Neural cell (in vitro differentiated cells): ENCODE measurements around the gene CIDEA. TPM values are rescaled to one million over a fixed set of nuclear protein-coding genes. Genes with fewer than 3 reads are reported as not detected.

ENCODE experiments used
- H2AFZ ChIP-seq: fragments of 200-600, 300-800 bp; sonication (generic), shearing (Covaris generic); 2 replicates; pipeline ENCODE4 v1.6.0; 2014; ENCODE audit warnings: low read depth, mild to moderate bottlenecking, antibody characterized with exemption, low read length, moderate library complexity
- H3F3A ChIP-seq: fragments of 200-600 bp; shearing (Covaris generic); 2 replicates; pipeline ENCODE4 v1.6.1; 2016; ENCODE audit warnings: mild to moderate bottlenecking, moderate library complexity, mixed read lengths, antibody characterized with exemption, low read length; ENCODE audit not compliant: insufficient read depth, poor library complexity, severe bottlenecking
- H3K27ac ChIP-seq: fragments of 200-600, 300-800 bp; sonication (generic), shearing (Covaris generic); 2 replicates; pipeline ENCODE4 v1.5.1; 2014; ENCODE audit warnings: mild to moderate bottlenecking, low read length, moderate library complexity
- H3K27me3 ChIP-seq: fragments of 300-800, 200-600 bp; sonication (generic), shearing (Covaris generic); 2 replicates; pipeline ENCODE4 v1.6.0; 2014; ENCODE audit warnings: mild to moderate bottlenecking, low read depth, low read length, moderate library complexity; ENCODE audit not compliant: insufficient read depth
- H3K36me3 ChIP-seq: fragments of 300-800, 200-600 bp; sonication (generic), shearing (Covaris generic); 2 replicates; pipeline ENCODE4 v1.5.1; 2014; ENCODE audit warnings: mild to moderate bottlenecking, antibody characterized with exemption, low read length, moderate library complexity; ENCODE audit not compliant: insufficient read depth
- H3K4me2 ChIP-seq: fragments of 300-800, 200-600 bp; sonication (generic), shearing (Covaris generic); 2 replicates; pipeline ENCODE4 v1.6.0; 2014; ENCODE audit warnings: mild to moderate bottlenecking, low read length
- H3K4me3 ChIP-seq: fragments of 300-800, 200-600 bp; sonication (generic), shearing (Covaris generic); 2 replicates; pipeline ENCODE4 v1.5.1; 2014; ENCODE audit warnings: mild to moderate bottlenecking, low read length, moderate library complexity
- H3K79me2 ChIP-seq: fragments of 200-600 bp; shearing (Covaris generic); replicated peaks from 2 replicates; pipeline ENCODE4 v1.6.0; 2014; ENCODE audit warnings: mild to moderate bottlenecking, low read length, moderate library complexity; ENCODE audit not compliant: insufficient read depth
- H3K9ac ChIP-seq: fragments of 300-800, 200-600 bp; sonication (generic), shearing (Covaris generic); 2 replicates; pipeline ENCODE4 v1.6.1; 2016; ENCODE audit warnings: mild to moderate bottlenecking, low read length, mixed read lengths
- H3K9me2 ChIP-seq: fragments of 200-600 bp; shearing (Covaris generic); 2 replicates; pipeline ENCODE4 v1.6.1; 2016; ENCODE audit warnings: mild to moderate bottlenecking, low read length, mixed read lengths; ENCODE audit not compliant: insufficient read depth
- H3K9me3 ChIP-seq: fragments of 200-600, 300-800 bp; sonication (generic), shearing (Covaris generic); 2 replicates; pipeline ENCODE4 v1.6.1; 2016; ENCODE audit warnings: mild to moderate bottlenecking, mixed run types, low read length, moderate library complexity, mixed read lengths
- H4K20me1 ChIP-seq: fragments of 200-600 bp; shearing (Covaris generic); 2 replicates; pipeline ENCODE4 v1.6.1; 2016; ENCODE audit warnings: mild to moderate bottlenecking, mixed run types; ENCODE audit not compliant: insufficient read depth
- CTCF ChIP-seq: fragments of 450-650 bp; IDR thresholded peaks from 2 replicates; pipeline ENCODE4 v1.5.1; 2014; ENCODE audit warnings: antibody characterized with exemption, mild to moderate bottlenecking, moderate library complexity; ENCODE audit not compliant: poor library complexity, severe bottlenecking
- EP300 ChIP-seq: fragments of 450-650 bp; conservative IDR thresholded peaks from 2 replicates; pipeline ENCODE4 v1.6.1; 2014; ENCODE audit warnings: antibody characterized with exemption, mild to moderate bottlenecking, moderate library complexity; ENCODE audit not compliant: poor library complexity, severe bottlenecking
- MXI1 ChIP-seq: fragments of 450-650 bp; conservative IDR thresholded peaks from 2 replicates; pipeline ENCODE4 v1.6.1; 2014; ENCODE audit warnings: antibody characterized with exemption, mild to moderate bottlenecking; ENCODE audit not compliant: poor library complexity, severe bottlenecking
- POLR2AphosphoS5 ChIP-seq: IDR thresholded peaks from 2 replicates; pipeline ENCODE4 v1.6.1; 2012
- RAD21 ChIP-seq: fragments of 450-650 bp; conservative IDR thresholded peaks from 2 replicates; pipeline ENCODE4 v1.6.1; 2014; ENCODE audit warnings: antibody characterized with exemption, mild to moderate bottlenecking, moderate library complexity
- REST ChIP-seq: IDR thresholded peaks from 2 replicates; pipeline ENCODE4 v1.6.1; 2012; ENCODE audit warnings: borderline replicate concordance
- SMC3 ChIP-seq: fragments of 450-650 bp; conservative IDR thresholded peaks from 2 replicates; pipeline ENCODE4 v1.6.1; 2014; ENCODE audit warnings: antibody characterized with exemption, mild to moderate bottlenecking, moderate library complexity; ENCODE audit not compliant: poor library complexity
- TAF1 ChIP-seq: IDR thresholded peaks from 2 replicates; pipeline ENCODE4 v1.6.1; 2012; ENCODE audit warnings: low read depth
- polyA plus RNA-seq: library from polyadenylated mRNA; depleted of rRNA; stranded (reverse); fragments of >200 nt; gene quantifications from 2 replicates; pipeline ENCODE4 v1.2.3, GENCODE V29; 2014

Gene CIDEA
- polyA plus RNA-seq, 1 donor from 2014 or later, result not detected

- H3K9me2 ChIP-seq, result no peaks in the 10 kb centered on the region
- H3K27me3 ChIP-seq, result no peaks in the 10 kb centered on the region
- TF ChIP-seq REST, result no peak
- TF ChIP-seq POLR2AphosphoS5, result no peak
- no peak for TF ChIP-seq EP300
- no peak for TF ChIP-seq MXI1
- no peak for TF ChIP-seq TAF1
- no peak for TF ChIP-seq CTCF
- H4K20me1 ChIP-seq, result no peaks in the 10 kb centered on the region
- H3K9me3 ChIP-seq, result no peaks in the 10 kb centered on the region
- H3K9ac ChIP-seq, result no peak overlapping the region
- no peak overlapping the region for H3K4me3 ChIP-seq
- H3K79me2 ChIP-seq, result no peaks in the 10 kb centered on the region
- no peaks in the 10 kb centered on the region for H3K36me3 ChIP-seq
- no peaks in the 10 kb centered on the region for H3F3A ChIP-seq
- H3K4me2 ChIP-seq, result no peak overlapping the region
- no peak overlapping the region for H3K27ac ChIP-seq
- H2AFZ ChIP-seq, result no peak overlapping the region
Measured at GRCh38 chr18:12325726-12326245, 71.6 kb downstream of the CIDEA start.

- H3K79me2 ChIP-seq, result no peaks in the 10 kb centered on the region
- H2AFZ ChIP-seq, result no peak overlapping the region
- H4K20me1 ChIP-seq, result no peaks in the 10 kb centered on the region
- H3K27me3 ChIP-seq, result no peaks in the 10 kb centered on the region
- H3K9ac ChIP-seq, result no peak overlapping the region
- H3F3A ChIP-seq, result no peaks in the 10 kb centered on the region
- TF ChIP-seq EP300 (no peak), SMC3 (no peak), RAD21 (no peak), MXI1 (no peak), CTCF (no peak), REST (no peak), TAF1 (no peak)
- H3K36me3 ChIP-seq, result no peaks in the 10 kb centered on the region
- no peaks in the 10 kb centered on the region for H3K9me3 ChIP-seq
- no peak overlapping the region for H3K4me3 ChIP-seq
- H3K9me2 ChIP-seq, result no peaks in the 10 kb centered on the region
- no peak overlapping the region for H3K4me2 ChIP-seq
- H3K27ac ChIP-seq, result no peak overlapping the region
Measured at GRCh38 chr18:12326711-12327460, 72.7 kb downstream of the CIDEA start.
